Left ventricle myocardium inferior (tissue), 1 donor: ENCODE data around the gene MSX2. TPM values are rescaled to one million over a fixed set of nuclear protein-coding genes. Genes with fewer than 3 reads are reported as not detected.

Source experiments
- DNase-seq: peaks from one replicate; pipeline ENCODE4 v3.0.0-alpha.2; 2020
- H3K27ac ChIP-seq: fragments of 200-600 bp; replicated peaks from 2 replicates; pipeline ENCODE4 v1.8.0; 2021
- H3K27me3 ChIP-seq: fragments of 200-600 bp; 2 replicates; pipeline ENCODE4 v1.8.0; 2021; ENCODE audit warnings: low read depth
- H3K36me3 ChIP-seq: fragments of 200-600 bp; 2 replicates; pipeline ENCODE4 v1.8.0; 2021
- H3K4me1 ChIP-seq: fragments of 200-600 bp; 2 replicates; pipeline ENCODE4 v1.8.0; 2021
- H3K4me3 ChIP-seq: fragments of 200-600 bp; 2 replicates; pipeline ENCODE4 v1.8.0; 2021; ENCODE audit warnings: mild to moderate bottlenecking, moderate library complexity
- H3K9me3 ChIP-seq: fragments of 200-600 bp; replicated peaks from 2 replicates; pipeline ENCODE4 v1.8.0; 2021
- intact Hi-C: fragments of 100-400 bp; cut with micrococcal nuclease; formaldehyde crosslinking; loops from one replicate; pipeline ENCODE4 v1.11.0; 2022
- total RNA-seq: library from RNA; stranded (reverse); fragmentation: NEBNext Ultra II Directional; extraction: Animal tissue kit (Norgen Biotek cat#: 25700); gene quantifications from one replicate; pipeline ENCODE4 v1.2.1, GENCODE V29; 2021
- TF ChIP-seq, protein P1 (sequence below): fragments of 200-600 bp; IDR thresholded peaks from 2 replicates; pipeline ENCODE4 v1.8.0; 2021; ENCODE audit warnings: antibody characterized with exemption, mild to moderate bottlenecking, borderline replicate concordance
- donor health status: DM: no; HTN: yes; CAD: no; lungs with severe emphysema.

Gene MSX2
- total RNA-seq, 1 donor from 2014 or later, result 2.3 TPM

- Histone ChIP-seq H3K27me3 (peaks cover 95% of the 10 kb centered on the region), H3K36me3 (no peaks in the 10 kb centered on the region), H3K4me1 (no peaks in the 10 kb centered on the region), H3K4me3 (no peak overlapping the region), H3K9me3 (no peaks in the 10 kb centered on the region), H3K27ac (no peak overlapping the region)
- TF ChIP-seq, protein P1, sequence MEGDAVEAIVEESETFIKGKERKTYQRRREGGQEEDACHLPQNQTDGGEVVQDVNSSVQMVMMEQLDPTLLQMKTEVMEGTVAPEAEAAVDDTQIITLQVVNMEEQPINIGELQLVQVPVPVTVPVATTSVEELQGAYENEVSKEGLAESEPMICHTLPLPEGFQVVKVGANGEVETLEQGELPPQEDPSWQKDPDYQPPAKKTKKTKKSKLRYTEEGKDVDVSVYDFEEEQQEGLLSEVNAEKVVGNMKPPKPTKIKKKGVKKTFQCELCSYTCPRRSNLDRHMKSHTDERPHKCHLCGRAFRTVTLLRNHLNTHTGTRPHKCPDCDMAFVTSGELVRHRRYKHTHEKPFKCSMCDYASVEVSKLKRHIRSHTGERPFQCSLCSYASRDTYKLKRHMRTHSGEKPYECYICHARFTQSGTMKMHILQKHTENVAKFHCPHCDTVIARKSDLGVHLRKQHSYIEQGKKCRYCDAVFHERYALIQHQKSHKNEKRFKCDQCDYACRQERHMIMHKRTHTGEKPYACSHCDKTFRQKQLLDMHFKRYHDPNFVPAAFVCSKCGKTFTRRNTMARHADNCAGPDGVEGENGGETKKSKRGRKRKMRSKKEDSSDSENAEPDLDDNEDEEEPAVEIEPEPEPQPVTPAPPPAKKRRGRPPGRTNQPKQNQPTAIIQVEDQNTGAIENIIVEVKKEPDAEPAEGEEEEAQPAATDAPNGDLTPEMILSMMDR, result no peak
- DNase-seq, result no peak
- intact Hi-C loops, result no loop called here
These were observed 16.7 kb upstream of the MSX2 start for GRCh38 chr5:174707671-174708070.

- no peaks in the 10 kb centered on the region for H3K4me1 ChIP-seq
- H3K4me3 ChIP-seq, result no peak overlapping the region
- H3K9me3 ChIP-seq, result no peaks in the 10 kb centered on the region
- intact Hi-C loops, result no loop called here
- peaks cover 95% of the 10 kb centered on the region for H3K27me3 ChIP-seq
- no peak overlapping the region for H3K27ac ChIP-seq
- TF ChIP-seq, protein P1, result no peak
- no peak for DNase-seq
- H3K36me3 ChIP-seq, result no peaks in the 10 kb centered on the region
These were observed 15.7 kb upstream of the MSX2 start for GRCh38 chr5:174708476-174709207.

- H3K27ac ChIP-seq, result no peak overlapping the region
- TF ChIP-seq, protein P1, result no peak
- H3K4me3 ChIP-seq, result no peak overlapping the region
- intact Hi-C loops, result no loop called here
- H3K9me3 ChIP-seq, result no peaks in the 10 kb centered on the region
- DNase-seq, result no peak
- H3K4me1 ChIP-seq, result no peaks in the 10 kb centered on the region
- peaks cover 100% of the 10 kb centered on the region for H3K27me3 ChIP-seq
- no peaks in the 10 kb centered on the region for H3K36me3 ChIP-seq
These were observed 9.6 kb upstream of the MSX2 start for GRCh38 chr5:174714751-174715150.

- Histone ChIP-seq H3K27ac (no peak overlapping the region), H3K4me1 (peaks cover 5% of the 10 kb centered on the region), H3K27me3 (peaks cover 100% of the 10 kb centered on the region), H3K4me3 (no peak overlapping the region), H3K9me3 (no peaks in the 10 kb centered on the region), H3K36me3 (no peaks in the 10 kb centered on the region)
- TF ChIP-seq, protein P1, result no peak
- intact Hi-C loops, result no loop called here
- no peak for DNase-seq
These were observed 8.6 kb upstream of the MSX2 start for GRCh38 chr5:174715804-174716203.

DNA sequence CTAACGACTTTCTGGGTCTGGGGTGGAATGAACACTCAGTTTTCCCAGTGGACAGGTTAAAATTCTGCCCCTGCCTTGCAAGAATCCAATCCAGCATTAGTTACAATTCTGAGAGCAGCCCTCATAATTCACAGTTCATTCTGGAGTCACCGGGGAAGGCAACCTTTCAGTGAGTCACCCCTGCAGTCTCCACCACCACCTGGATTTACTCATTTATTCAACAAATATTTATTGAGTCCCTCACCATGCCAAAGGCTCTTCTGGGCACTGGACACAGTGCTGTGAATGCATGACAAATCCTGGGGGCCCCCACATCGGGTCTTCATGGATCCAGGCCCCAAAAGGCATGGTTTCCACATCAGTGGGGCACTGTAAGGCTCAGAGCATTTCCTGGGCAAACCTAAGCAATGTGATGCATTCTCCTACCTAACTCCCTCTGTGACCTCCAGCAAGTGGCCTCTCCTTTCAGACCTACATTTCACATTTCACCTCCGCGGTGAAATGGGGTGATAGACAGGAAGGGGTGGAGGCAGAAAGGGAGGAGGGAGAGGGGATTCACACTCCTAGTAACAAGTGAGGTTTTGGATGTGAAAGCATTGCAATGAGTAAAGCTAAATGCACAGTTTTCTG is 6.4 kb upstream of the MSX2 start:
- Histone ChIP-seq H3K4me1 (peaks cover 11% of the 10 kb centered on the region), H3K36me3 (no peaks in the 10 kb centered on the region), H3K4me3 (no peak overlapping the region), H3K27ac (no peak overlapping the region), H3K27me3 (peaks cover 100% of the 10 kb centered on the region), H3K9me3 (no peaks in the 10 kb centered on the region)
- no peak for DNase-seq
- intact Hi-C loops, result no loop called here
- TF ChIP-seq, protein P1, result no peak
